ENCODE data around the gene KAT2A.

DNA sequence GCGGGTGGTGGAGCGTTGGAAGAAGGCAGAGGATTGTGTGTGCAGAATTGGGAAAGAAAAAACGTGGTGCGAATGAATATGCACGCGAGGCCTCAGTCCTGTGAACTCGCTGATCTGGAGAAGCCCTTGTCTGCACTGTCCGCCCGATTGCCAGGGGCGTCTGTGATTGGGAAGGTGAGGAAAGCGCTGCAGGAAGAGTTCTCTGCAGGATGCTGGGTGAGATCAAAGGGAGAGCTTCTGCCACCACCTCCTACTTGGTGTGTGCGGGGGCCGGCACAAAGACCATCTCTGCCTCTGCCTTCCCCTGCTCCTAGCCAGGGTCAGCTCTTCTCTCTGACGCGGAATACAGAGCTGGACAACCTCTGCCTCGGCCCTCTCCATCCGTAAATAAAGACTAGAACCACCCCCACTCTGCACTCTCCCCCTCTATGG lies 34.5 kb upstream of the KAT2A start:
- TF ChIP-seq, protein P1, sequence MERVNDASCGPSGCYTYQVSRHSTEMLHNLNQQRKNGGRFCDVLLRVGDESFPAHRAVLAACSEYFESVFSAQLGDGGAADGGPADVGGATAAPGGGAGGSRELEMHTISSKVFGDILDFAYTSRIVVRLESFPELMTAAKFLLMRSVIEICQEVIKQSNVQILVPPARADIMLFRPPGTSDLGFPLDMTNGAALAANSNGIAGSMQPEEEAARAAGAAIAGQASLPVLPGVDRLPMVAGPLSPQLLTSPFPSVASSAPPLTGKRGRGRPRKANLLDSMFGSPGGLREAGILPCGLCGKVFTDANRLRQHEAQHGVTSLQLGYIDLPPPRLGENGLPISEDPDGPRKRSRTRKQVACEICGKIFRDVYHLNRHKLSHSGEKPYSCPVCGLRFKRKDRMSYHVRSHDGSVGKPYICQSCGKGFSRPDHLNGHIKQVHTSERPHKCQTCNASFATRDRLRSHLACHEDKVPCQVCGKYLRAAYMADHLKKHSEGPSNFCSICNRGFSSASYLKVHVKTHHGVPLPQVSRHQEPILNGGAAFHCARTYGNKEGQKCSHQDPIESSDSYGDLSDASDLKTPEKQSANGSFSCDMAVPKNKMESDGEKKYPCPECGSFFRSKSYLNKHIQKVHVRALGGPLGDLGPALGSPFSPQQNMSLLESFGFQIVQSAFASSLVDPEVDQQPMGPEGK (CRISPR knock-in tag; IDR thresholded peaks at IDR 0.05; ENCODE audit: borderline replicate concordance) = no peak
- TF ChIP-seq, protein P2, sequence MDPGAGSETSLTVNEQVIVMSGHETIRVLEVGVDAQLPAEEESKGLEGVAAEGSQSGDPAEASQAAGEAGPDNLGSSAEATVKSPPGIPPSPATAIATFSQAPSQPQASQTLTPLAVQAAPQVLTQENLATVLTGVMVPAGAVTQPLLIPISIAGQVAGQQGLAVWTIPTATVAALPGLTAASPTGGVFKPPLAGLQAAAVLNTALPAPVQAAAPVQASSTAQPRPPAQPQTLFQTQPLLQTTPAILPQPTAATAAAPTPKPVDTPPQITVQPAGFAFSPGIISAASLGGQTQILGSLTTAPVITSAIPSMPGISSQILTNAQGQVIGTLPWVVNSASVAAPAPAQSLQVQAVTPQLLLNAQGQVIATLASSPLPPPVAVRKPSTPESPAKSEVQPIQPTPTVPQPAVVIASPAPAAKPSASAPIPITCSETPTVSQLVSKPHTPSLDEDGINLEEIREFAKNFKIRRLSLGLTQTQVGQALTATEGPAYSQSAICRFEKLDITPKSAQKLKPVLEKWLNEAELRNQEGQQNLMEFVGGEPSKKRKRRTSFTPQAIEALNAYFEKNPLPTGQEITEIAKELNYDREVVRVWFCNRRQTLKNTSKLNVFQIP (CRISPR knock-in tag; IDR thresholded peaks at IDR 0.05; ENCODE audit: borderline replicate concordance, low read depth) = no peak
- TF ChIP-seq ARNTL (CRISPR knock-in tag; IDR thresholded peaks at IDR 0.05; ENCODE audit: borderline replicate concordance, low read depth) = no peak
- no peak for TF ChIP-seq RARB (CRISPR knock-in tag; IDR thresholded peaks at IDR 0.05)
